A673 (cell line): ENCODE results near the gene DPH2. TPM values are rescaled to one million over a fixed set of nuclear protein-coding genes. Genes with fewer than 3 reads are reported as not detected.
A peak's percentile ranks its signal among the peaks of the same experiment; 100 is the strongest.

Source experiments
- BruUV-seq: library from RNA; stranded (reverse); fragments of 400-500 nt; replicated peaks from 2 replicates; lab custom pipeline; 2021; lab: Mats Ljungman, UMichigan
- CTCF ChIA-PET: fragments of 300-600 bp; sonication (Branson Sonifier 250); formaldehyde crosslinking; loops from one replicate; lab custom pipeline; 2022; ENCODE audit warnings: antibody characterized with exemption; lab: Charles Lee
- POLR2A ChIA-PET: fragments of 300-600 bp; sonication (Branson Sonifier 250); formaldehyde crosslinking; loops from one replicate; lab custom pipeline; 2022; ENCODE audit warnings: antibody characterized with exemption; ENCODE audit not compliant: low non-redundant PET; lab: Charles Lee
- DNase-seq: peaks from one replicate; pipeline ENCODE4 v3.0.0-alpha.2; 2015; ENCODE audit warnings: low spot score
- H3K27ac ChIP-seq: fragments of 200-600 bp; sonication (generic); 2 replicates; pipeline ENCODE4 v1.5.1; 2016; ENCODE audit warnings: mixed run types, low read depth, mild to moderate bottlenecking, mixed read lengths, antibody characterized with exemption, low read length; ENCODE audit not compliant: poor library complexity, severe bottlenecking
- H3K27me3 ChIP-seq: fragments of 200-600 bp; sonication (generic); replicated peaks from 2 replicates; pipeline ENCODE4 v1.6.1; 2017; ENCODE audit warnings: mixed run types, low read depth, mild to moderate bottlenecking, mixed read lengths, antibody characterized with exemption, low read length; ENCODE audit not compliant: insufficient read depth, poor library complexity
- H3K36me3 ChIP-seq: fragments of 200-600 bp; sonication (generic); 2 replicates; pipeline ENCODE4 v1.6.1; 2016; ENCODE audit warnings: mixed run types, mild to moderate bottlenecking, mixed read lengths, antibody characterized with exemption, low read length; ENCODE audit not compliant: insufficient read depth, poor library complexity, severe bottlenecking
- H3K4me1 ChIP-seq: fragments of 200-600 bp; sonication (generic); 2 replicates; pipeline ENCODE4 v1.6.1; 2017; ENCODE audit warnings: mixed run types, mild to moderate bottlenecking, mixed read lengths, antibody characterized with exemption, low read length; ENCODE audit not compliant: insufficient read depth, poor library complexity, severe bottlenecking
- H3K4me3 ChIP-seq: fragments of 200-600 bp; sonication (generic); 2 replicates; pipeline ENCODE4 v1.5.1; 2016; ENCODE audit warnings: low read depth, mixed run types, mild to moderate bottlenecking, mixed read lengths, low read length; ENCODE audit not compliant: poor library complexity, severe bottlenecking
- H3K9me3 ChIP-seq: fragments of 200-600 bp; sonication (generic); 2 replicates; pipeline ENCODE4 v1.6.1; 2016; ENCODE audit warnings: mixed run types, low read depth, mild to moderate bottlenecking, mixed read lengths, antibody characterized with exemption, low read length; ENCODE audit not compliant: poor library complexity, severe bottlenecking
- CTCF ChIP-seq: fragments of 300-800, 200-600 bp; sonication (generic); conservative IDR thresholded peaks from 2 replicates; pipeline ENCODE4 v1.5.1; 2017; ENCODE audit warnings: low read depth, mild to moderate bottlenecking, antibody characterized with exemption, low read length, moderate library complexity, mixed read lengths
- EZH2 ChIP-seq: fragments of 200-600 bp; sonication (generic); IDR thresholded peaks from 2 replicates; pipeline ENCODE4 v1.6.1; 2017; ENCODE audit warnings: borderline replicate concordance, low read depth, mild to moderate bottlenecking, mixed read lengths, antibody characterized with exemption, low read length; ENCODE audit not compliant: poor library complexity, severe bottlenecking
- intact Hi-C: fragments of 100-400 bp; cut with micrococcal nuclease; formaldehyde crosslinking; loops from one replicate; pipeline ENCODE4 v1.10.0; 2022; ENCODE audit not compliant: unreplicated experiment
- total RNA-seq: library from RNA; stranded (reverse); gene quantifications from 2 replicates; pipeline ENCODE4 v1.2.3, GENCODE V29; 2021

The DPH2 gene
- total RNA-seq, 1 experiment from 2014 or later, result 52.8 TPM

DNA sequence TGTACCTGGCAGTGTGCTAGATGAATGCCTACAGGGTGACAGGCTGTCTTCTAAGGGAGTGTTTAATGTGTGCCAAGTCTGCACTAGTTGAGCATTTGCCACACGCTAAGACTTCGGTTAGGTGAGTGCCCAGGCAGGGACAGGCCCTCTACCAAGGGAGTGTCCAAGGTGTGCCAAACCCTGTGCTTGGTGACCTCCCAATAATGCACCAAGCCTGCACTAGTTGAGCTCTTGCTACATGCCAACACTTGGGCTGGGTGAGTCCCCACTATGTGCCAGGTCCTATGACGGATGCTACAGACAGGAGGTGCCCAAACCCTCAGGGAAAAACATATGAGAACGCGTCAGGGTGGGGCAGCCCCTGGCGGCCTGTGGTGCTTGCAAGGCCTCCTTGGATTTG lies 50.7 kb downstream of the DPH2 start:
- no TSS peak for BruUV-seq
- H3K27me3 ChIP-seq, result no peaks in the 10 kb centered on the region
- peaks cover 3% of the 10 kb centered on the region for H3K36me3 ChIP-seq
- ChIA-PET CTCF (no interaction called here), POLR2A (no interaction called here)
- H3K4me3 ChIP-seq, result no peak overlapping the region
- no peaks in the 10 kb centered on the region for H3K9me3 ChIP-seq
- no peak for TF ChIP-seq CTCF
- no peak for TF ChIP-seq EZH2
- no peak for DNase-seq
- intact Hi-C loops, result no loop called here
- no peak overlapping the region for H3K27ac ChIP-seq
- no peaks in the 10 kb centered on the region for H3K4me1 ChIP-seq

- no peaks in the 10 kb centered on the region for H3K27me3 ChIP-seq
- TF ChIP-seq CTCF, result no peak
- H3K9me3 ChIP-seq, result no peaks in the 10 kb centered on the region
- intact Hi-C loops, result no loop called here
- no TSS peak for BruUV-seq
- no peak for DNase-seq
- H3K4me1 ChIP-seq, result no peaks in the 10 kb centered on the region
- H3K27ac ChIP-seq, result no peak overlapping the region
- POLR2A ChIA-PET, result no interaction called here
- peaks cover 3% of the 10 kb centered on the region for H3K36me3 ChIP-seq
- no peak overlapping the region for H3K4me3 ChIP-seq
- CTCF ChIA-PET, result no interaction called here
These were observed 51.3 kb downstream of the DPH2 start for GRCh38 chr1:44021156-44021555.

- CTCF ChIA-PET, result no interaction called here
- no peaks in the 10 kb centered on the region for H3K4me1 ChIP-seq
- TF ChIP-seq CTCF (0 out of 2 replicates have a peak, but pooled peaks have one; percentile 17), EZH2 (no peak)
- no peak overlapping the region for H3K4me3 ChIP-seq
- H3K36me3 ChIP-seq, result peaks cover 3% of the 10 kb centered on the region
- intact Hi-C loops, result no loop called here
- POLR2A ChIA-PET, result interaction anchor here (0.6 kb wide), 1 partner anchor 10 kb away, joined by 4 read pairs; no protein-coding TSS in a partner anchor
- no peak for DNase-seq
- H3K27me3 ChIP-seq, result no peaks in the 10 kb centered on the region
- no peaks in the 10 kb centered on the region for H3K9me3 ChIP-seq
- no peak overlapping the region for H3K27ac ChIP-seq
- no TSS peak for BruUV-seq
These were observed 51.9 kb downstream of the DPH2 start for GRCh38 chr1:44021581-44022321.

Other genes with a start within 250 kb of the DPH2 start
- 25.1 and 28.1 TPM in 2 replicates for gene ARTN, start 36.2 kb upstream of the DPH2 start, total RNA-seq
- 44.1 and 53.4 TPM in 2 replicates for gene IPO13, start 23.1 kb upstream of the DPH2 start, total RNA-seq
- 153 and 181 TPM in 2 replicates for gene ATP6V0B, start 5.0 kb downstream of the DPH2 start, total RNA-seq
- gene B4GALT2, start 9.2 kb downstream of the DPH2 start, total RNA-seq, result 71.5 and 76.4 TPM in 2 replicates
- gene CCDC24, start 21.6 kb downstream of the DPH2 start, total RNA-seq, result 5.6 and 7.9 TPM in 2 replicates
- 31.4 and 40.8 TPM in 2 replicates for gene SLC6A9, start 61.5 kb downstream of the DPH2 start, total RNA-seq
- gene KLF17, start 148.8 kb downstream of the DPH2 start, total RNA-seq, result not detected in 2 replicates
- gene KLF18, start 171.6 kb downstream of the DPH2 start, total RNA-seq, result not detected in 2 replicates
- 37.3 and 41.0 TPM in 2 replicates for gene DMAP1, start 243.5 kb downstream of the DPH2 start, total RNA-seq